Activated naive CD4-positive, alpha-beta T cell treated with anti-CD3 and anti-CD28 coated beads, Interleukin-2, amount 50 U/mL, for 24 hours (primary cell): ENCODE data around the gene MARCHF9.

ENCODE experiments used
- H3K27ac Mint-ChIP-seq: one replicate; pipeline ENCODE4 v1.8.0; 2021; ENCODE audit warnings: mild to moderate bottlenecking, mixed read lengths
- H3K27me3 Mint-ChIP-seq: one replicate; pipeline ENCODE4 v1.8.0; 2021; ENCODE audit warnings: mixed read lengths
- H3K36me3 Mint-ChIP-seq: one replicate; pipeline ENCODE4 v1.8.0; 2021; ENCODE audit warnings: mixed read lengths
- H3K4me1 Mint-ChIP-seq: one replicate; pipeline ENCODE4 v1.8.0; 2021; ENCODE audit warnings: mixed read lengths
- H3K4me3 Mint-ChIP-seq: one replicate; pipeline ENCODE4 v1.8.0; 2021; ENCODE audit warnings: mild to moderate bottlenecking, mixed read lengths
- H3K9me3 Mint-ChIP-seq: one replicate; pipeline ENCODE4 v1.8.0; 2021; ENCODE audit warnings: mixed read lengths

Gene MARCHF9

DNA sequence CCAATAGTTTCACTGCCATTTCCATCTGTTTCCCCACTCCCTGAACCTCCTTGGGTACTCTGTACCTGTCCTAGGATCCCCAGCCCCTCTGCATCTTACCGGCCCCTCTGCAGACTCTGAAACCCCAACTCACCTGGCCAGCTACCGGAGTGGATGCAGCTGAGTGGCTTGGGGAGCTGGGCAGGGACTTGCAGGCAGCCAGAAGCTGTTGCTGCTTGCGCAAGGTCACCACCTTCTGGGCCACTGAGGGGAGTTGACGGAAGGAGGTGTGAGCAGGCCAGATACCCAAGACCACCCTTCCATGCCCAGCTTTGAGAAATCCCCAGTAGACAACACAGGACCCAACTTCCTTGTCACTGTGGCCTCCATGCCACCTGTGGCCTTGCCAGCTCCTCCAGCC lies 22.6 kb upstream of the MARCHF9 start:
- Mint-ChIP-seq H3K9me3 (no peaks in the 10 kb centered on the region), H3K4me3 (no peak overlapping the region), H3K27me3 (no peaks in the 10 kb centered on the region), H3K27ac (peak overlapping the region; percentile 71), H3K36me3 (peaks cover 11% of the 10 kb centered on the region), H3K4me1 (peaks cover 17% of the 10 kb centered on the region)

- peaks cover 17% of the 10 kb centered on the region for H3K4me1 Mint-ChIP-seq
- H3K27me3 Mint-ChIP-seq = no peaks in the 10 kb centered on the region
- H3K36me3 Mint-ChIP-seq = peaks cover 11% of the 10 kb centered on the region
- peak overlapping the region; percentile 71 for H3K27ac Mint-ChIP-seq
- no peaks in the 10 kb centered on the region for H3K9me3 Mint-ChIP-seq
- no peak overlapping the region for H3K4me3 Mint-ChIP-seq
Observed at GRCh38 chr12:57732726-57733593, 21.9 kb upstream of the MARCHF9 start.

- H3K9me3 Mint-ChIP-seq = no peaks in the 10 kb centered on the region
- no peak overlapping the region for H3K27ac Mint-ChIP-seq
- peaks cover 7% of the 10 kb centered on the region for H3K36me3 Mint-ChIP-seq
- H3K4me1 Mint-ChIP-seq = peaks cover 18% of the 10 kb centered on the region
- H3K27me3 Mint-ChIP-seq = no peaks in the 10 kb centered on the region
- no peak overlapping the region for H3K4me3 Mint-ChIP-seq
Observed at GRCh38 chr12:57733928-57734327, 21.0 kb upstream of the MARCHF9 start.

GRCh38 chr12:57734591-57734990 lies 20.3 kb upstream of the MARCHF9 start:
- Mint-ChIP-seq H3K36me3 (peaks cover 7% of the 10 kb centered on the region), H3K27ac (no peak overlapping the region), H3K9me3 (no peaks in the 10 kb centered on the region), H3K4me1 (peaks cover 25% of the 10 kb centered on the region), H3K4me3 (no peak overlapping the region), H3K27me3 (no peaks in the 10 kb centered on the region)

- Mint-ChIP-seq H3K27me3 (no peaks in the 10 kb centered on the region), H3K4me3 (no peak overlapping the region), H3K27ac (peak overlapping the region; percentile 30), H3K9me3 (no peaks in the 10 kb centered on the region), H3K36me3 (peaks cover 5% of the 10 kb centered on the region), H3K4me1 (peaks cover 31% of the 10 kb centered on the region)
Observed at GRCh38 chr12:57735198-57735855, 19.6 kb upstream of the MARCHF9 start.

- Mint-ChIP-seq H3K4me1 (peaks cover 39% of the 10 kb centered on the region), H3K9me3 (no peaks in the 10 kb centered on the region), H3K27ac (peak overlapping the region; percentile 65), H3K36me3 (peaks cover 5% of the 10 kb centered on the region), H3K4me3 (no peak overlapping the region), H3K27me3 (no peaks in the 10 kb centered on the region)
Observed at GRCh38 chr12:57735952-57736740, 18.8 kb upstream of the MARCHF9 start.

- peak overlapping the region; percentile 65 for H3K27ac Mint-ChIP-seq
- no peaks in the 10 kb centered on the region for H3K27me3 Mint-ChIP-seq
- H3K4me1 Mint-ChIP-seq = peaks cover 41% of the 10 kb centered on the region
- no peak overlapping the region for H3K4me3 Mint-ChIP-seq
- no peaks in the 10 kb centered on the region for H3K9me3 Mint-ChIP-seq
- peaks cover 3% of the 10 kb centered on the region for H3K36me3 Mint-ChIP-seq
Observed at GRCh38 chr12:57736741-57737466, 18.0 kb upstream of the MARCHF9 start.

DNA sequence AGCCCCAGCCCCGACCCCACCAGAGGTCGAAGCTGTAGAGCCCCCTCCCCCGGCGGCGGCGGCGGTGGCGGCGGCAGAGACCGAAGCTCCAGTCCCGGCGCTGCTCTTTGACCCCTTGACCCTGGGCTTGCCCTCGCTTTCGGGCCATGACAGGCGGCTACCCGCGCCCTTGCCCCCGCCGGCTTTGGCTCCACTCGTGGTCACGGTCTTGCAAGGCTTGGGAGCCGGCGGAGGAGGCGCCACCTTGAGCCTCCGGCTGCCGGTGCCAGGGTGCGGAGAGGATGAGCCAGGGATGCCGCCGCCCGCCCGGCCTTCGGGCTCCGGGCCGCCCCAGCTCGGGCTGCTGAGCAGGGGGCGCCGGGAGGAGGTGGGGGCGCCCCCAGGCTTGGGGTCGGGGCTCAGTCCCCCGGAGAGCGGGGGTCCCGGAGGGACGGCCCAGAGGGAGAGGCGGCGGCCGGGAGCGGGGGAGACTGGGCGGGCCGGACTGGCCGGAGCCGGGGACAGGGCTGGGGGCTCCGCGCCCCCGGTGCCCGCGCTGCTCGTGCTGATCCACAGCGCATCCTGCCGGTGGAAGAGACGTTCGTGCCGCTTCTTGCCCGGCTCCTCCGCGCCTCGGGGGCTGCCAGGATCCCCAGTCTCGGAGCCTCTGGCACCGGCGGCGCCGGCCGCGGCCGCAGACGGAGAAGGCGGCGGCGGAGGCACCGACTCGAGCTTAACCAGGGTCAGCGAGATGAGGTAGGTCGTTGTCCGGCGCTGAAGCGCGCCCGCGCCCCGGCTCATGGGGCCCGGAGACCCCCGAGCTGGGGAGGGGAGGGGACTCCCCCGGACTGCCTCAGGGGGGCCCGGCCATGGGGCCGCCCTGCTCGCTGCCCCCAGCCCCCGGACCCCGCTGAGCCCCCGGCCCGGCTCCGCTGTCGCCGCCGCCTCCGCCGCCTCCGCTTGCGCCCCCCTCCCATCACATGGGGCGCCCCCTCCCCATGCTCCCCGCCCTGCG lies 17.1 kb upstream of the MARCHF9 start:
- H3K4me1 Mint-ChIP-seq = peaks cover 46% of the 10 kb centered on the region
- H3K9me3 Mint-ChIP-seq = no peaks in the 10 kb centered on the region
- peaks cover 1% of the 10 kb centered on the region for H3K36me3 Mint-ChIP-seq
- no peak overlapping the region for H3K27ac Mint-ChIP-seq
- H3K4me3 Mint-ChIP-seq = no peak overlapping the region
- H3K27me3 Mint-ChIP-seq = no peaks in the 10 kb centered on the region

- no peaks in the 10 kb centered on the region for H3K9me3 Mint-ChIP-seq
- peak within 1 kb of the TSS; percentile 87 for H3K27ac Mint-ChIP-seq
- peak within 1 kb of the TSS; percentile 67 for H3K4me3 Mint-ChIP-seq
- H3K36me3 Mint-ChIP-seq = peaks cover 1% of the 10 kb centered on the region
- H3K27me3 Mint-ChIP-seq = no peaks in the 10 kb centered on the region
- peaks cover 48% of the 10 kb centered on the region for H3K4me1 Mint-ChIP-seq
Observed at GRCh38 chr12:57738661-57739237, 16.2 kb upstream of the MARCHF9 start, which contains the start of gene AGAP2. AGAP2 (minus strand) TSS chr12:57738742; CDS start chr12:57738246, 496 bp downstream.

DNA sequence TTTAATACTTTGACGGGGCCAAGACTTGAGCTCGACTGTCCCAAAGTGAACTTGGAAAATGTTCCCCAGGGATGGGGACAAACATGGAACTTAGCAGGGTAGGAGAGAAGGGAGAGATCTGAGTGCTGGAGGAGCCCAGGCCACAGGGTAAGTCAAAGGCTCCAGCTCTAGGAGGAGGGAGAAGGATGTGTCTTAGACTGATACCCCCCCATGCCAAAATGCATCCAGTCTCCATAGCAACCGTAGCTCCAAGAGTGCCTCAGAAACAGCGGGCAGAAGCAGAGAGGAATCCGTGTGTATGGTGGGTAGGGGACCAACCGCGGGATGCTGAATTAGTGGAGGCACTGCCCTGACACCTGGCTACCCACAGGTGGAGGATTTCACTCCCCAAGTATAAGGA lies 15.5 kb upstream of the MARCHF9 start:
- Mint-ChIP-seq H3K4me1 (peaks cover 54% of the 10 kb centered on the region), H3K9me3 (no peaks in the 10 kb centered on the region), H3K27ac (peak overlapping the region; percentile 87), H3K27me3 (no peaks in the 10 kb centered on the region), H3K36me3 (peaks cover 1% of the 10 kb centered on the region), H3K4me3 (peak overlapping the region; percentile 67)

- H3K4me1 Mint-ChIP-seq = peaks cover 54% of the 10 kb centered on the region
Observed at GRCh38 chr12:57739914-57740538, 14.9 kb upstream of the MARCHF9 start.

GRCh38 chr12:57740656-57741412 lies 14.1 kb upstream of the MARCHF9 start:
- Mint-ChIP-seq H3K27ac (peak overlapping the region; percentile 77), H3K36me3 (peaks cover 1% of the 10 kb centered on the region), H3K9me3 (no peaks in the 10 kb centered on the region), H3K4me3 (peak overlapping the region; percentile 89), H3K4me1 (peaks cover 57% of the 10 kb centered on the region), H3K27me3 (no peaks in the 10 kb centered on the region)

More at GRCh38 chr12:57739914-57740538, 14.9 kb upstream of the MARCHF9 start:
- Mint-ChIP-seq H3K36me3 (peaks cover 1% of the 10 kb centered on the region), H3K9me3 (no peaks in the 10 kb centered on the region), H3K27me3 (no peaks in the 10 kb centered on the region), H3K4me3 (peak overlapping the region; percentile 54), H3K27ac (peak overlapping the region; percentile 51)

DNA sequence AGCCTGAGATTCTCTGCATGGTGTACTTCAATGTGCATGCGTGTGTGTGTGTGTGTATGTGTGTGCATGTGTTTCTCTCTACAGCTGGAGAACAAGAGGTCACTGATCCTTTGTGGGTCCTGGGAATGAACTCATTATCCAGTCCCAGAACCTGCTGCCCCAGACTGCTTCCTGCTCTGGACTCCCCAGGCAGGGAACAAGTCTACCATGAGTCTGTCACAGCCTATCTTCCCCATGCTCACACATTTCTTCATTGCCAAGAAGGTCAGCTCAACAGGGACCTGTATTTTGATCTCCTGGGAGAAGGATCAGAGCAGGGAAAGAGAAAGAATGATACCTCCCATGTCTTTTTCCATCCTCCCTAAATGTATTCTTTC lies 13.5 kb upstream of the MARCHF9 start:
- Mint-ChIP-seq H3K27ac (peak overlapping the region; percentile 77), H3K4me1 (peaks cover 59% of the 10 kb centered on the region), H3K4me3 (peak overlapping the region; percentile 89), H3K27me3 (no peaks in the 10 kb centered on the region), H3K9me3 (no peaks in the 10 kb centered on the region), H3K36me3 (peaks cover under 1% of the 10 kb centered on the region)
